ENCODE measurements around the gene RAVER2.
"Not testable (repeated sequence)": the region's sequence is repeated elsewhere in the genome, so short reads cannot be mapped to it uniquely, and the experiment has no call there.

Gene RAVER2

GRCh38 chr1:64744492-64745180, at the start of gene RAVER2:
Gene RAVER2 (plus strand): TSS chr1:64745075. CDS start chr1:64745173, 98 bp downstream.
- no peak for DNase-seq (ENCODE audit: low spot score)

GRCh38 chr1:64696879-64697278, 48.0 kb upstream of the RAVER2 start:
- DNase-seq (ENCODE audit: low spot score) = no peak

- no peak for DNase-seq (ENCODE audit: low spot score)
These were observed 45.5 kb upstream of the RAVER2 start for GRCh38 chr1:64699327-64699726.

GRCh38 chr1:64701071-64701470, 43.8 kb upstream of the RAVER2 start:
- no peak for DNase-seq (ENCODE audit: low spot score)

GRCh38 chr1:64701886-64702285, 43.0 kb upstream of the RAVER2 start:
- no peak for DNase-seq (ENCODE audit: low spot score)

- not testable (repeated sequence) for DNase-seq (ENCODE audit: low spot score)
These were observed 42.2 kb upstream of the RAVER2 start for GRCh38 chr1:64702670-64703069.

GRCh38 chr1:64703600-64703999, 41.3 kb upstream of the RAVER2 start:
- no peak for DNase-seq (ENCODE audit: low spot score)

GRCh38 chr1:64705591-64705990, 39.3 kb upstream of the RAVER2 start:
- DNase-seq (ENCODE audit: low spot score) = no peak

GRCh38 chr1:64711266-64711665, 33.6 kb upstream of the RAVER2 start:
- no peak for DNase-seq (ENCODE audit: low spot score)

- no peak for DNase-seq (ENCODE audit: low spot score)
These were observed 32.8 kb upstream of the RAVER2 start for GRCh38 chr1:64712049-64712448.

GRCh38 chr1:64715186-64715585, 29.7 kb upstream of the RAVER2 start:
- DNase-seq (ENCODE audit: low spot score) = no peak

- DNase-seq (ENCODE audit: low spot score) = no peak
These were observed 23.7 kb upstream of the RAVER2 start for GRCh38 chr1:64721135-64721534.

- DNase-seq (ENCODE audit: low spot score) = no peak
These were observed 23.2 kb upstream of the RAVER2 start for GRCh38 chr1:64721576-64722145.

- DNase-seq (ENCODE audit: low spot score) = no peak
These were observed 17.0 kb upstream of the RAVER2 start for GRCh38 chr1:64727861-64728260.

GRCh38 chr1:64733581-64734286, 11.1 kb upstream of the RAVER2 start:
- DNase-seq (ENCODE audit: low spot score) = no peak

GRCh38 chr1:64734287-64734652, 10.6 kb upstream of the RAVER2 start:
- no peak for DNase-seq (ENCODE audit: low spot score)

GRCh38 chr1:64740687-64741086, 4.2 kb upstream of the RAVER2 start:
- not testable (repeated sequence) for DNase-seq (ENCODE audit: low spot score)

GRCh38 chr1:64743954-64744491, 852 bp upstream of the RAVER2 start:
- DNase-seq (ENCODE audit: low spot score) = no peak

- DNase-seq (ENCODE audit: low spot score) = no peak
These were observed 508 bp downstream of the RAVER2 start for GRCh38 chr1:64745181-64745985.

- DNase-seq (ENCODE audit: low spot score) = no peak
These were observed 1.4 kb downstream of the RAVER2 start for GRCh38 chr1:64745986-64746940.

GRCh38 chr1:64748222-64748621, 3.3 kb downstream of the RAVER2 start:
- DNase-seq (ENCODE audit: low spot score) = no peak

Measured in pons (tissue), 1 donor.